ENCODE data around the gene SLMAP.

The SLMAP gene

GRCh38 chr3:57746156-57747010 is 9.7 kb upstream of the SLMAP start:
- in situ Hi-C loops (cut with MboI; ENCODE audit: low pct_unique_long_range_greater_than_20kb, low sequenced_read_pairs) = no loop called here
- DNase-seq = no peak

GRCh38 chr3:57749542-57749941 is 6.6 kb upstream of the SLMAP start:
- in situ Hi-C loops (cut with MboI; ENCODE audit: low pct_unique_long_range_greater_than_20kb, low sequenced_read_pairs) = no loop called here
- DNase-seq = no peak

- in situ Hi-C loops (cut with MboI; ENCODE audit: low pct_unique_long_range_greater_than_20kb, low sequenced_read_pairs) = no loop called here
- no peak for DNase-seq
Measured at GRCh38 chr3:57752307-57752706, 3.8 kb upstream of the SLMAP start.

- in situ Hi-C loops (cut with MboI; ENCODE audit: low pct_unique_long_range_greater_than_20kb, low sequenced_read_pairs) = no loop called here
- DNase-seq = no peak
Measured at GRCh38 chr3:57753016-57753415, 3.1 kb upstream of the SLMAP start.

DNA sequence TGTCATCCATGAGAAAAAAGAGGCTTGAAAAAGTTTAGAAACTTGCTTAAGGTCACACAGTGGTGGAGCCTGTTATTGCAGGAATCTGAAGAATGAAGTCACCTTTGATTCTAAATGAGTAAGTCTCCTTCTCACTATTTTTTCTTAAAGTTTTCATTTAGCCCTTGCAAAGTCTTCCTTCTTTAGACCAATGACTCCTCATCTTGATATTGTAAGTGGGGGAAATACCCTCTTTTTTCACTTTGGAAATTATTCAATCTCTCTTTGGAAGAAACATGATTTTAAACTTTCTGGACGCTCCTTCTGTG is 787 bp upstream of the SLMAP start:
- in situ Hi-C loops (cut with MboI; ENCODE audit: low pct_unique_long_range_greater_than_20kb, low sequenced_read_pairs) = no loop called here
- DNase-seq = no peak

DNA sequence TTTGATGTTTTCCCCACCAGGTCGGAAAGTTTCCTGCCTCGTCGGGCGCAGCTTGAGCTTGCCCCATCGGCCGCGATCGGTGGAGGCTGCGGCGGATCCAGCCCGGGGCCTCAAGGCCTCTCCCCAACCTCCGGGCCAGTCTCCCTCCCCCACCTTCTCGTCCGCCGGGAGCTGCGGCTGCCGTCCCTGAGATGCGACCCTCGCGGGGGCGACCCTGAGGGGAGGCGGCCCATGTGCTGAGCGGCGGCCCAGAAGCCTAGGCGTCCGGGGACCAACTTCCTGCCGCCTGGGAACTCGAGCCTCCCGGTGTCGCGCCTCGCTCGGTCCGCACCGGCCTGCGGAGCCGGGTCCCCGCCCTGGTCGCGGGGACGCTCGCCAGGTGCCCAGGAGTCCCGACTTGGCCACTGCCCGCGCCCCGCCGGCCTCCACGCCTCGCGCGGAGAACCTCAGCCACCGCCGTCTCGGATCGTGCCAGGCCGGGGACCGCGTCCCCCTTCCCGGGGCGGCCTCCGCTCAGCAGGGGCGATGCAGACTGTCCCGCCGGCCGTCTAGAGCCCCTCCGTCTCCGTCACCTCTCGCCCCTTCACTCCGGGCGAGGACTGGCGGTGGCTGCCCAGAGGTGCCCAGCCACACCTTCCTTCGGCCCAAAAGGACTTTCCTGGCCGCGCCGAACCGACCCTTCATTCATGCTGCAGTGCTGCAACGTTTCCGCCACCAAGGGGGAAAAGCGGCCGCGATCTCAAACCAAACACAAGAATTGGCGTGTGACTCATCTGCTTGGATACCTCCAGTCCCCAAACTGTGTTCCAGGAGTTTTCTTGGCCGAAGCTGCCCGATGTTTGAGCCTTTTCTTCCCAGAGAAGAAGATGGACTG is 656 bp downstream of the SLMAP start:
- DNase-seq = peak; percentile 45
- in situ Hi-C loops (cut with MboI; ENCODE audit: low pct_unique_long_range_greater_than_20kb, low sequenced_read_pairs) = no loop called here

DNA sequence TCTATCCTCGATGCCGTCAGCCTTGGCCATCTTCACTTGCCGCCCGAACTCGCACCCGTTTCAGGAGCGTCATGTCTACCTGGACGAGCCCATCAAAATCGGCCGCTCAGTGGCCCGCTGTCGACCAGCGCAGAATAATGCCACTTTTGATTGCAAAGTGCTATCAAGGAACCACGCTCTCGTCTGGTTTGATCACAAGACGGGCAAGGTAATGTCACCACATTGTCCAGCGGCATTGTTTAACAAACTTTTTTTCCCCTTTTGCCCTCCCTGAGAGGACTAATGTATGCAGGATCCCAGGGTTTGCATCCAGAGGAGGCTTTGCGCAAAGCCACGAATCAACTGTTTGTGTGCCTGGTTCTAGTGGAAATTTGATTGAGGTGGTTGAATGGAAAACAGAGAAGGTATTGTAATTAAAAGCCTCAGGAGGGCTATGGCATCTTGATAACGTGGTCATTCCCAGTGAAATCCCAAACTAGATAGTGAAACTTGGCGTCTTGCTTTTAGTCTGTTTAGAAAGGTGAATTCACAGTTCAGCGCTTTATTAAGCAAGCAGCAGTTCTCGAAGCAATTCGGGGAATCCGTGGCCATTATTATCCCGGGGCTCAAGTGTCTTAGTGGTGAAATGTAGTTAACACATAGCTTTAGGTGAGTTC is 1.7 kb downstream of the SLMAP start:
- peak; percentile 35 for DNase-seq
- in situ Hi-C loops (cut with MboI; ENCODE audit: low pct_unique_long_range_greater_than_20kb, low sequenced_read_pairs) = no loop called here

GRCh38 chr3:57758686-57759085 is 2.6 kb downstream of the SLMAP start:
- in situ Hi-C loops (cut with MboI; ENCODE audit: low pct_unique_long_range_greater_than_20kb, low sequenced_read_pairs) = no loop called here
- no peak for DNase-seq

DNA sequence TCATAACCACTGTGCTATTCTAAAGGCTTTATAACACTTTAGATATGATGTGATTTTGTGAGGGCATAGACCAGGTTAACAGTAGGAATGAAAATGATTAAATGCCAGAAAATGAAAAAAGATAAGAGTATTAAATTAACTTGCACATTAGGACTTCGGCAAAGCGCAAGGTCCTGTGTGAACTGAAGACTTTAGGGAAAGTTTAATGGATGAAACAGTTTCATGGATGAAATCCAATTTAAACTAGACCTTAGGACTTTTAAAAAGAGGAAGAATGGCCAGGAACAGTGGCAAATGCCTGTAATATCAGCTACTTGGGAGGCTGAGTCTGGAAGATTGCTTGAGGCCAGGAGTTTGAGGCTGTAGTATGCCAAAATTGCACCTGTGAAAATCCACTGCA is 8.7 kb downstream of the SLMAP start:
- no peak for DNase-seq
- in situ Hi-C loops (cut with MboI; ENCODE audit: low pct_unique_long_range_greater_than_20kb, low sequenced_read_pairs) = no loop called here

- DNase-seq = no peak
- in situ Hi-C loops (cut with MboI; ENCODE audit: low pct_unique_long_range_greater_than_20kb, low sequenced_read_pairs) = no loop called here
Measured at GRCh38 chr3:57768595-57768994, 12.5 kb downstream of the SLMAP start.

DNA sequence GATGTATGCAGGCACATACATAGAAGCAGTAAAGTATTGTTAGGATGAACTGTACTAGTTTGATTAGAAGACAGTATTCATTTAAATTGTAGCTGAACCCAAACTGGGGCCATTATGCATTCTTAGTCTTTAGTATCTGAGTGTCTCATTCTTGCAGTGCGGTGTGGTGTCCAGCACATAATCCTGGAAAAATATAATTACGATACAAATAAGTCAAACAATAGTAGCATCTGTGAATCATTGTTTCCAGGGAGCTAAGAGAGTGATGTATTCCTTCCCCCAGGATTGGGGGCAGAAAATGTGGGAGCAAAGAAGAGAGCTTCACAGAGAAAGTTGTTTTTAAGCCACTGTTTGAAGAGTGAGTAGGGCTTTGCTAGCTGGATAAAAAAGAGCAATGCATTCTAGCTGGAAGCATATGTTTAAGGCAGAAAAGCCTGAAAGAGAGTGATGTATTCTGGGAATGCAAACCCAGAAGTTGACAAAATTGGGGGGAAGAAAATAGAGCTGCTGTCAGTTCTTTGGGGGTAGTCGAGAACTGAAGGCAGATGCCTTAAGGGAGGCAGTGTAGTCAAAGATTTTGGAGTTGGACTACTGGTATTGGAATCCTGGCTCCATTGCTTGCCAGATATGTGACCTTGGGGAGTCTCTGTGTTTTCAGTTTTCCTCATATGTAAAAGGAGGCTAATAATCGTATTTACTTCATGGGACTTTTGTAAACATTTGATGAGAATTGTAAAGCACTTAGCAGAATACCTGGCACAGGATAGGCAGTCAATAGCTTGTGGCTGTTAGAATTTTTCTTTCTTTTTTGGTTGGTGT is 14.1 kb downstream of the SLMAP start:
- no peak for DNase-seq
- in situ Hi-C loops (cut with MboI; ENCODE audit: low pct_unique_long_range_greater_than_20kb, low sequenced_read_pairs) = no loop called here

GRCh38 chr3:57772251-57772650 is 16.1 kb downstream of the SLMAP start:
- in situ Hi-C loops (cut with MboI; ENCODE audit: low pct_unique_long_range_greater_than_20kb, low sequenced_read_pairs) = no loop called here
- DNase-seq = no peak

- in situ Hi-C loops (cut with MboI; ENCODE audit: low pct_unique_long_range_greater_than_20kb, low sequenced_read_pairs) = no loop called here
- no peak for DNase-seq
Measured at GRCh38 chr3:57777774-57778173, 21.7 kb downstream of the SLMAP start.

DNA sequence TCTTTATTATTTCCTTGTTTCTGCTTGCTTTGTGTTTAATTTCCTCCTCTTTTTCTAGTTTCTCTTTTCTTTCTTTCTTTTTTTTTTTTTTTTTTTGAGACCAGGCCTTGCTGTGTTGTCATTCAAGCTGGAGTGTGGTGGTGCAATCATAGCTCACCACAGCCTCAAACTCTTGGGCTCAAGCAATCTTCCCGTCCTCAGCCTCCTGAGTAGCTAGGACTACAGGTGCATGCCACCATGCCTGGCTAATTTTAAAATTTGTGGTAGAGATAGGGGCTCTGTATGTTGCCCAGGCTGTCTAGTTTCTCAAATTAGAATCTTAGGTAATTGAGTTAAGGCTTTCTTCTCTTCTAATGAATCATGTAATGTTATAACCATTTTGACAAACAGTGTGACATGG is 22.4 kb downstream of the SLMAP start:
- peak; percentile 36 for DNase-seq
- in situ Hi-C loops (cut with MboI; ENCODE audit: low pct_unique_long_range_greater_than_20kb, low sequenced_read_pairs) = no loop called here

- in situ Hi-C loops (cut with MboI; ENCODE audit: low pct_unique_long_range_greater_than_20kb, low sequenced_read_pairs) = no loop called here
- no peak for DNase-seq
Measured at GRCh38 chr3:57779666-57780065, 23.6 kb downstream of the SLMAP start.

DNA sequence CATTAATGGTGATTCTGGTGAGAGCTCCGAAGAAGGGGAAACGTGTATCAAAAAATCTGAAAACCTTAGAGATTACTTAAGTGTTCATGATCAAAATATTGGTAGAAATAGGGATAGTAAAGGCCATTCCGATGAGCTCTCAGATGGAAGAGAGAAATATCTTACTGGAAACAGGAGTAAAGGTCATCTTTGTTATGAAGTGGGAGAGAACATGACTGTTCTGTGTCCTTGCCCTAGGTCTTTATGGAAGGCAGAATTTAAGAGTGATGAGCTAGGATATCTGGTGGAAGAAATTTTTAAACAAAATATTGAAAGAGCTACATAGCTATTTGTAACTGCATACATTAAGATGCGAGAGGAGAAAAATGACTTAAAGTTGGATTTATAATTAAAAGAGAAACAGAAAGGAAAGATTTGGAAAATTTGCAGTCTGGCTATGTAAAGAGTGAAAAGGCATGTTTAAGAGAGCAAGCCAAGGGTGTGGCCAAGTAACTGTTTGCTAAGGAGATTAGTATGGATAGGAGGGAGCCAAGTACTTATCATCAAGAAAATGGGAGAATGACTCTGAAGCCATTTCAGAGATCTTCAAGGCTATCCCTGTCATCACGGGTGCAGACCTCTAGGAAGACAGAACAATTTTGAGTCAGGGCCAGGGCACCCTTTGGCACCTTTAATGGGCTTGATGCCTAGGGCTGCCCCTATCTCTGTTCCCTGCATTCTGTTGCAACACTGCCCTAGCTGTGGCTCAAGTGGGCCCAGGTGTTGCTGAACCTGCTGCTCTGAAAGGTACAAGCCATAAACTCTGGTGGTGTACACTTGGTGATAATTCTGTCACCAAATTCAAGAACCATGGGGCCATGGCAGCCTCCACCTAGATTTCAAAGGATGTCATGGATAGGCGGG is 27.3 kb downstream of the SLMAP start:
- DNase-seq = no peak
- in situ Hi-C loops (cut with MboI; ENCODE audit: low pct_unique_long_range_greater_than_20kb, low sequenced_read_pairs) = no loop called here

- in situ Hi-C loops (cut with MboI; ENCODE audit: low pct_unique_long_range_greater_than_20kb, low sequenced_read_pairs) = no loop called here
- DNase-seq = no peak
Measured at GRCh38 chr3:57784089-57784735, 28.1 kb downstream of the SLMAP start.

DNA sequence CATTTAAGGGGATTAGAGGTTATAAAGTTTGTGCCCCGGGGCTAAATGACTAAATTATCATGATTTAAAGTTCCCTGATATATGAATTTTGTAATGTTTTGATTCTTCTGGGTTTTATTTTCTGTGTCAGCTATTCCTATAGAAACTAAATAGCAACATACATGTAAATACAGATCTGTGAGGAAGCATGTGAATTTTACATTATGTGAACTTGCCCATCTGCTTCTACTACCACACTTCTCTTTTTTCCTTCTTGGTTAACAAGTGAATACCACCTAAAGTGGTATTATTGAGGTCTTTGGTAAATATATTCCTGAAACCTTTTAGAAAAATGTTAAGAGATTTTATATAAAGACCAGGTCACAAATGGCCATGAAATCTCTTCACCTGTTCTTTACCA is 29.3 kb downstream of the SLMAP start:
- in situ Hi-C loops (cut with MboI; ENCODE audit: low pct_unique_long_range_greater_than_20kb, low sequenced_read_pairs) = no loop called here
- DNase-seq = no peak

Measured in KBM-7 (cell line).